Activated CD8-positive, alpha-beta memory T cell treated with anti-CD3 and anti-CD28 coated beads, Interleukin-2, amount 50 U/mL, for 4 hours (primary cell): ENCODE data around the gene CTSZ.
"Not testable (repeated sequence)": the region's sequence is repeated elsewhere in the genome, so short reads cannot be mapped to it uniquely, and the experiment has no call there.

Experiments
- DNase-seq: peaks from one replicate; pipeline ENCODE4 v3.0.0-alpha.2; 2020

The CTSZ gene

DNA sequence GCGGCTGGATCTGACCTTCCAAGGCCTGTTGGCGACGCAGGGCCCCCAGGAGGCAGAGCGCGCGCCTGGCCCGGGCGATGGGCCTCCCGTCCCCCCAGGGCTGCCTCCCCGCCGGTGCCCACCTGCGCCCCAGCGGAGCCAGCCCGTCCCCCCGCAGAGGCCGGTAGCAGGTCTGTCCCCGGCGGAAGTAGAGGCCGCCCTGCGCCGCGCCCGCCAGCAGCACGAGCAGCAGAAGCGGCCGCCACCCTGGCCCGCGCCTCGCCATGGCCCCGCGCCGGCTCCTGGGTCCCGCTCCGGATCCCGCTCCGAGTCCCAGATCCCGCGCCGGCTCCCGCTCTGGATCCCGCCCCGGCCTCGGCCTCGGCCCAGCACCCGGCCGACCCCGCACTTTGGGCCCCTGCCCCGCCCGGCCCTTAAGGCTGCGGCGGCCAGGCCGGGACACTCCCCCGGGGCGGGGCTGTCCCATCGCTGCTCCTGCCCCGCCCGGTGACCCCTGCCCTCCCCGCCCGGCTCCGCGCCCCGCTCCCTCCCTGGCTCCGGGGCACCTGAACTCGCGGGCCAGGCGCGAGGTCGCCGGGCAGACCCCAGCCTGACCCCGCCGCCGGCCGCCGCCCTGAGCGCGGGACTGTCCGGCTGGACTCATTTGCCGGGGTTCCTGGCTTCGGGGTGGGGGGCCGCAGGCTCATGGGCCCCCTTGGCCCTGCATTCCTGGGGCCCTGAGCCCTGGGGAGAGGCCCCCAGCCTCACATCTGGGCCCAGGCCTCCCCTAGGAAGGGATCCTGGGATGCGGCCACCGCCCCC, at the start of gene CTSZ:
TSS of gene CTSZ (minus strand) at position 391 of the 801 bp plus-strand sequence. CDS start at position 265, 126 bp downstream.
- DNase-seq, result peak; percentile 38

- no peak for DNase-seq
Observed at GRCh38 chr20:59055302-59055701, 48.2 kb upstream of the CTSZ start.

DNA sequence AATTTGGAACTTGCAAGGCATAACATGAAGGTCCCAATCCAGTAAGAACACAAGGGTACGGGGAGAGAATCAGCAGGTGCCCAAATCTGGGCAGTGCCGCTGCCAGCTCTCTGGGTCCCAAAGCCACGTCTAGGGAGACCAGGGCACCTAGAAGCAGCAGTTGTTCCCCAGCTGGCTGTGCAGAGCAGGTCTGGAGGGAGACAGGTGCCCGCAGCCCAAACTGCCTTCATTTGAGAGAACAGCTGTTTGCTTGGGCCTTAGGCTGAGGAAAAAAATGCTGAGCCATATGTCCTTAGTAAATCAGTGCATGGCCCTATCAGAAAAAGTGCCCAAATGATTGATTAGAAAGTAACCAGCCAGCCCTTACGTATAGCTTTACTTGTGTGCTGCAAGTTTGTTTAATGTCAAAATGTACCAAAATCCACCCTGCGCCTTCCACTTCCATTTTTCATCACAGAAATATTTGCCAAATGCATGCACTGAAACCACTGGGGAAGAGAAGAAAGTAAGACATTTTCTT, 44.7 kb upstream of the CTSZ start:
- no peak for DNase-seq

- no peak for DNase-seq
Observed at GRCh38 chr20:59050437-59050836, 43.4 kb upstream of the CTSZ start.

DNA sequence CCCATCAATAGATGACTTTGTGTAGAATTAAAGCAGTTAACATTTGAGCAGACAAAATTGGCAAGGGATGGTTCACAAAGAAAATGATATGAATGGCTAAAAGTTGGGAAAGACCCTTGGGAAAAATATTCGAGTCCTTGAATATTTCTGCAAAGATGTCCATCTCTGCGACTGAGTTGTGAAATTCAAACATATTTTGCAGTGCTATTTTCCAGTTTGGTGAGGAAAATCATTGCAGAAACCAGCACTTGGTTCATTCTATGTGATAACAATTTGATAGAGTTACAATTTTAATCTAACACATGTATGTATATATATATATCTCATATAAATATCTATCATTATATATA, 41.6 kb upstream of the CTSZ start:
- no peak for DNase-seq

DNA sequence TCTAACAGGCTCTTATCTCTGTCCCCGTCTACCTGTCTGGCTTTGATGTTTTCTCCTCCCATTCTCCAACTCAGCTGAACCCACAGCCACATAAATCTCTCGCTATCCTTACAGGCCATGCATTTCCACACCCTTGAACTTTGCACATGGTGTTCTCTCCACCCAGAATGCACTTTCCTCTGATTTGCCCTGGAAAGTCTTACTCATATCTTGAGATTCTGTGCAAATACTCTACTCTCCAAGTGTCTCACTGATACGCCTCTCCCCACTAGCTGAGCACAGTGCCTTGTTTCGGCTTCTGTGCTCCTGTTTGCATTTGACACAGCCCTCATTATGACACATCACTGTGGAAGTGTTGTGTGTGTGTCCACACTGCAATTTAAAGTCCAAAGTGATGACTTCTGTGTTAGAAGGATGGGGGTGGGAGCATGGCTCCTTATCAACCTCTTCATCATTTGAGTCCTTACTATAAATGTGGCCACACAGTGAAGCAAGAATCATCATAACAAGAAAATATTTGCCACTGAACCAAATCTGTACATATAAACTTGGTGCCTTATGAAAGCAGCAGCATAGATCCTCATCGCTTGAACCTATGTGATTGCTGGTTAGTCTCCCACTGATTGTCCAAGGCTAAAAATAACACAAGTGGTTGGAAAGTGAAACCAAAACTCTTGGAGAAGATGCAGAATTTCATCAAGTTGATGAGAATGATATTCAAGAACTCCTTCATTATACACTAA, 41.1 kb upstream of the CTSZ start:
- no peak for DNase-seq

DNA sequence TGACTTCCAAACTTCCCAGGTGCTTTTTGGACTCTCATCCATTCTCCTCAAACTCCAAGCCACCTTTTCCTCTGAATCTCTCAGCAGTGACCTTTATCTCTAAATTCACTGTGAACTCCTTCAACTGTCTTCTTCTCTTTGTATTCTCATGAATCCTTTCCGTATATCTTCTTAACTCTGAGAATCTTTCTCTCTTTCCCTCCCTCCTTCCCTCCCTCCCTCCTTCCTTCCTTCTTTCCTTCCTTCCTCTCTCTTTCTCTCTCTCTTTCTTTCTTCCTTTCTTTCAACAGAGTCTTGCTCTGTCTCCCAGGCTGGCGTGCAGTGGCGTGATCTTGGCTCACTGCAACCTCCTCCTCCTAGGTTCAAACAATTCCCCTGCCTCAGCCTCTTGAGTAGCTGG, 39.8 kb upstream of the CTSZ start:
- no peak for DNase-seq

GRCh38 chr20:59044796-59045195, 37.7 kb upstream of the CTSZ start:
- no peak for DNase-seq

- DNase-seq, result no peak
Observed at GRCh38 chr20:59044295-59044694, 37.2 kb upstream of the CTSZ start.

DNA sequence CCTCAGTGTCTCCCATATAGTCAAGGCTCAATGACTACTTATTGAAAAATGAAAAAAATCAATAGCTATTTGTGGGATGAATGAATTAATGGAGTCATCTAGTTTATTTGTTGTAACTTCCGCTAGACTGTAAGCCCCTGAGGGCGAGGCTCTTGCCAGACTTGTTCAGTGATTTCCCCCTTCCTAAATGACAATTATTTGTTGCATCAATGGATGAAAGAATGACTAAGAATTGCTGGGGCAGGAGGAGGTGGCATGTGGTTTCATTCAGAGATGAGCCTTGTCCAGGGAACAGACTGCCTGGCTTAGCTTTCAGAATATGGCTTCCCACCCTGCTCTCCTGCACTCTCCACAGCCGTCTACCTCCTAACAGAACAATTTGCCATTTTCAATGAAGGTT, 36.6 kb upstream of the CTSZ start:
- DNase-seq, result no peak

- peak; percentile 94 for DNase-seq
Observed at GRCh38 chr20:59042796-59043631, 36.0 kb upstream of the CTSZ start.

DNA sequence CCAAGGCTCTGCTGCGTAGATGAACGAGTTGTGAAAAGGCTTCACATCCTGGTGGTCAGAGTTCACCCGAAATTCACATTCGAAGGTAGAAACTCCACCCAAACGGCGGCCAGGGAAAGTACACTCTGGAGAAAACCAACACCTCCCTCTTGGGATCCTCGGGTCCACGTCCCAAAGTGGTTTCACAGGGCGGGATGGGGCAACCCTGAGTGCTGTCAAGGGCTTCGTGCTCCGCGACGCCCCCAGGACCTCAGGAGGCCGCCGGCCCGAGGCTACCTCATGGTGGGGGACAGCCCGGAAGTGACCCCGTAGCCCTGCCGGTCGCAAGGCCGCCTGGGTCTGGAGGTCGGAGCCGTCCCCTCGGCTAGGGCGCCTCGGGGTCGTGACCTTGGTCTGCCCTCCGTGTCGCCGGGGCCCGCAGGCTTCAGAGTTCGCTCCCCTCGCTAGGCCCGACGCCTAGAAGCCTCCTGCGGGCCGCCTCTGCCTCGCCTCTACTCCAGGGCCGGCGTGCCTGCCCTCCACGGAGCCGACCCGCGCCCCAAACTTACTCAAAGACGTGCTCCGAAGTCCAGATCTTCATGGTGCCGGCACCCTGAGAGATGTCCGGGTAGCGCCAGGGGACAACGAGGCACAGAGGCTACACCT, 35.2 kb upstream of the CTSZ start, which contains the start of gene PRELID3B:
TSS of gene PRELID3B (minus strand) at position 636 of the 645 bp plus-strand sequence. CDS start at position 580, 56 bp downstream.
- DNase-seq, result no peak

GRCh38 chr20:59041487-59041886, 34.4 kb upstream of the CTSZ start:
- not testable (repeated sequence) for DNase-seq

DNA sequence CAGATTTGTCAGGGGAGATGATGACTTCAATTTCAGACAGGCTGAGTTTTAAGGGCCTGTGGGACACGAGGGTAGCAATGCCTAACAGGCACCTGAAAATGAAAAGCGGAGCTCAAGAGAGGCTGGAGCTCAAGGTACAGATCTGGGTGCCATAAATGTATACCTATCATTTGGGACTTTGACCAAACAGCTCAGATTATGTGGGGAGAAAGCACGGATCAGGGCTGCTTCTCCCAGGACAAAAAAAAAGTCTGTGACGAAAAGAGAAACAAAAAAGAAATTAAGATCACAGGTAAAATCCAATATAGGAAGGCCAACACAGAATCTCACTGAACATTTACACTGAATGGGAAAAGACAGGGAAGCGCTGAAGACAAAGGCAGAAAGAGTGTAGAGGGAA, 33.6 kb upstream of the CTSZ start:
- no peak for DNase-seq

- DNase-seq, result no peak
Observed at GRCh38 chr20:59039233-59039632, 32.2 kb upstream of the CTSZ start.

DNA sequence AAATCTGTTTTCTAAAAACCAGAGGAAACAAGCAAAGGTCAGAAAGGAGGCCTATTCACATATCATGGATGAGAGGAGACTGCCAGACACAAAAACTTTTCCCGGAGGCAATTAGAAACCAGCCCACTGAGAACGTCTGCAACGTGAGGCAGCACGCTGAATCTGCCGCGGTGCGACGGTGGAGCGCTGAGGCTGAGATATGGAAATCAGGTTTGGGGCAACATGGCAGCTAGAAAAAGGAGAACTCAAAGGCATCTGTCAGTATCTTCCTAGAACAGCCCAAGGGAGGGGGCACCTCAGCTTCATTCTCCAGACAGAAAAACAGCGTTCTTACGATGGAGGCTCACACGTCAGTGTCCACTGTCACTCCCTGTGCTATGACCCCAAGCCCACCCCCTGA, 30.3 kb upstream of the CTSZ start:
- DNase-seq, result no peak

DNA sequence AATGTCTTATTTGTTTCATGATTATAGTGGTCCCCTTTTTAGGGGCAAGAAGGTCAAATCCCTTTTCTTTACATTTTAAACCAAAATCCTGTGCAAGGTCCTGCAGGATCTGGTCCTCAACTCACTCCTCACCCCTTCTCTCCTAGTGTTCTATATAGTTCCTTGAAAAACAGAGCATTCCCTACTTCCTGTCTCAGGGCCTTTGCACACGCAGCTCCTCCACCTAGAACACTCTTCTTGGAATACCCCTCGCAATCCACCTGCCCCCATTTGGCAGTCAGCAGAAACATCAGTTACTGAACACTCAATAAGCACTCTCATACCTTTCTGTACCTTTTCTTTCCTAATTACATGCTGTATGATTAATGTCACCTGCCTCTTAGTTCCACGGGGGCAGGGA, 28.3 kb upstream of the CTSZ start:
- DNase-seq, result no peak

DNA sequence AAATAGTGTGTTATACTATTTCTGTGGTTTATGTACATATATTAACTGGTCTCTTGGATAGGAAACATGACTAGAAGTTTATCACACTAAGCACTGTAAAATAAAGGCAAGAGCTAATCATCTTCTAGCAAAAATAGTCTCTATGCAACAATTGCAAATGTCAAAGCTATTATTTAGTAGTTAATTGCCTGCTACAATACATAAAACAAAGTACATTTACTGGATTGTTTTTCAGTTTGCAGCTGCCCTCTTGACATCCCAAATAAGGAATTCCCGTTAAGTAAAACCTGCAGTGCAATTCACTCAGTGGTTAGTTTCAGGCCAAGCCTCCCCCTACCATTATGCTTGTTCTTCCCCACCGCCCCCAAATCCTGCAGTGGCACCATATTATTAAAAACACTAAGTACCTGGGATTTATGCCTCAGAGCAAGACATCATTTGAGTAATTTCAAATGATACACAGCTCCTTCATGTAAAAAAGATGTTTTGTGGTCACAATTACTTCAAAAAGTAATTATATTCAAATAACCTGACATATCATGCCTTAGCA, 26.6 kb upstream of the CTSZ start:
- no peak for DNase-seq

DNA sequence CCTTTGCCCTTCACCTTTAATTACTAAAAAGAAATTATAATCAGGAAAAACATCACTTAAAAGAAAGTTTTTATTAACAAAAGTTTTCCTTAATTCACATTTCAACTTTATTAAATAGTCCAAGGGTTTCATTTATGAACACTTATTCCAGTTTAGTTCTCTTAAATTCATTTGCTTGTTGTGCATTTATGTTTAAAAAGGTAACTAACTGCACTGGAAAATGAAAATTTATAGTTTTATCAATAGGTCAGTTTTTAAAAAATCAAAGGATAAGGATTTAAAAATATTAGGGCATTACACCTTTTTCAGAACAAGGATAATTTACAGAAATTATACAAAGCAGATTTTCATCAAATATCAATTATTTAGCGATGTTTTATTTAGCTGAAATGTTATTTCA, 26.0 kb upstream of the CTSZ start:
- no peak for DNase-seq

DNA sequence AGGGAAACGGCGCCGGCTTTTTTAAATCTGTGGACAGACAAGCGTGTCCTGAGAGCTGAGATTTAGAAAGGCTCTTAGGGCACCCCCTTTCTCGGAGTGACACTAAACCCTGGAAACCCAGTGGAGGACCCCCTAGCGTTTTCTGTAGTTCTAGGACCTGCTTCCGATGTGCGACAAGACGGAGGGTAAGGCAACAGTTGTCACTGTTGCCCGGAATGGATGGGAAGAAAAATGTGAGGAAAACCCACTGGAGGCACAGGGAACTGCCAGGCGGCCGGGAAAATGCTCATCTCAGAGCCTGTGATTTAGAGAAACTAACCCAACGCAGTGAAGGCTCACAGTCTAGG, 25.6 kb upstream of the CTSZ start:
- DNase-seq, result no peak

GRCh38 chr20:59032023-59032712, 25.1 kb upstream of the CTSZ start, which contains the start of gene ATP5F1E:
Gene ATP5F1E (minus strand): TSS chr20:59032335. CDS start chr20:59032251, 84 bp downstream.
- DNase-seq, result peak; percentile 98

DNA sequence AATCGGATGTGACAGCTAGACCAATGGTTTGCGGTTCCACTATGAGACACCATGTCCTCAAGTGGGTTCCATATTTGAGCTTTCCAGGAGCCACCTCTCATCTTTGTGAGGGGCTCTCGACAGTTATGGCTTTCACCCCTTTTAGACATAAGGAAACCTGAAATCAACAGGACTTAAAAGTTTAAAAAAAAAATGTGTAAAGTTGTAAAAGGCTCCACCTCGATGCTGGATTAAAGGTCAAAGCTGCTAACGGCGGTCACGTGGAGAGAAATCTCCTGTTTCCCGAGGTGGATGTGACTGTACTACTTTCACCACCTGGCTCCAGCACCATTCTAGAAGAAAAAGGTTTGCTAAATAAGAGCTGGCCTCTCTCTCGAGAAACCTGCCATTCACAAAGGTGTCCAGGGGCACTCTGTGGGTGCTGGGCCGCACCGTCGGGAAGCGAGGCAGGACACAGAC, 24.5 kb upstream of the CTSZ start:
- no peak for DNase-seq
